ENCODE measurements around the gene SSR4.

The SSR4 gene

GRCh38 chrX:153777261-153778090 is 17.0 kb upstream of the SSR4 start:
- ChIA-PET POLR2A (no interaction called here), CTCF (interaction anchor here (0.5 to 0.6 kb wide), 2 partner anchors 168 to 361 kb away, joined by 3 read pairs; no protein-coding TSS in a partner anchor)
- no peak for DNase-seq (ENCODE audit: extremely low spot score)
- no peak for TF ChIP-seq FOXK2 (IDR thresholded peaks at IDR 0.05)
- TF ChIP-seq HDGF (IDR thresholded peaks at IDR 0.05; ENCODE audit: borderline replicate concordance), result no peak
- TF ChIP-seq L3MBTL2 (conservative IDR thresholded peaks at IDR 0.05), result no peak
- no peak for TF ChIP-seq TARDBP (IDR thresholded peaks at IDR 0.05)
- TF ChIP-seq CTBP1 (IDR thresholded peaks at IDR 0.05; ENCODE audit: borderline replicate concordance), result no peak
- TF ChIP-seq FOXM1 (IDR thresholded peaks at IDR 0.05; ENCODE audit: borderline replicate concordance), result no peak
- TF ChIP-seq ELF4 (IDR thresholded peaks at IDR 0.05), result no peak
- TF ChIP-seq BHLHE40 (IDR thresholded peaks at IDR 0.05; ENCODE audit: borderline replicate concordance), result no peak
- no peak for TF ChIP-seq LEF1 (IDR thresholded peaks at IDR 0.05; ENCODE audit: borderline replicate concordance)
- no peak for TF ChIP-seq ZNF384 (IDR thresholded peaks at IDR 0.05)
- no peak for TF ChIP-seq SP1 (IDR thresholded peaks at IDR 0.05)
- TF ChIP-seq PKNOX1 (IDR thresholded peaks at IDR 0.05), result no peak
- TF ChIP-seq NFRKB (IDR thresholded peaks at IDR 0.05), result no peak
- TF ChIP-seq SUZ12 (IDR thresholded peaks at IDR 0.05), result no peak
- TF ChIP-seq FOXA1 (IDR thresholded peaks at IDR 0.05), result no peak
- TF ChIP-seq ARNT (IDR thresholded peaks at IDR 0.05), result no peak

DNA sequence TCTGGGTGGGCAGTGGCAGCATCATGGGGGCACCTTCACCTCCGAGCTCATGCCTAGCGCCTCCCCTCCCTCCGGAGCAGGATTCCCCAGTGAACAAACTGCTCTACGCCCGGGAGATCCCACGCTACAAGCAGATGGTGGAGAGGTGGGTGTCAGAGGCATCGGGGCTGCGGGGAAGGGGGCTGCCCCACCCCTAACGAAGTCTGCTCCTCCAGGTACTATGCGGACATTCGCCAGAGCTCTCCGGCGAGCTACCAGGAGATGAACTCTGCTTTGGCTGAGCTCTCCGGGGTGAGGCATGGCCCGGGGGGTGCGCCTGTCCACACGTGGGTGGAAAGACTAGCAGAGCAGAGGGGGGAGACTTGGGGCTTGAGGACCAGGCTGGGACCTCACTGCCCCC is 16.3 kb upstream of the SSR4 start:
- TF ChIP-seq HDGF (IDR thresholded peaks at IDR 0.05; ENCODE audit: borderline replicate concordance), result no peak
- no peak for TF ChIP-seq FOXM1 (IDR thresholded peaks at IDR 0.05; ENCODE audit: borderline replicate concordance)
- no peak for TF ChIP-seq TARDBP (IDR thresholded peaks at IDR 0.05)
- TF ChIP-seq NFRKB (IDR thresholded peaks at IDR 0.05), result no peak
- TF ChIP-seq BHLHE40 (IDR thresholded peaks at IDR 0.05; ENCODE audit: borderline replicate concordance), result no peak
- TF ChIP-seq ZNF384 (IDR thresholded peaks at IDR 0.05), result no peak
- TF ChIP-seq SP1 (IDR thresholded peaks at IDR 0.05), result no peak
- TF ChIP-seq ELF4 (IDR thresholded peaks at IDR 0.05), result no peak
- TF ChIP-seq PKNOX1 (IDR thresholded peaks at IDR 0.05), result no peak
- TF ChIP-seq CTBP1 (IDR thresholded peaks at IDR 0.05; ENCODE audit: borderline replicate concordance), result no peak
- POLR2A ChIA-PET, result no interaction called here
- no peak for DNase-seq (ENCODE audit: extremely low spot score)
- CTCF ChIA-PET, result interaction anchor here (0.5 to 1.1 kb wide), 3 partner anchors 145 to 362 kb away, joined by 3 read pairs; no protein-coding TSS in a partner anchor

DNA sequence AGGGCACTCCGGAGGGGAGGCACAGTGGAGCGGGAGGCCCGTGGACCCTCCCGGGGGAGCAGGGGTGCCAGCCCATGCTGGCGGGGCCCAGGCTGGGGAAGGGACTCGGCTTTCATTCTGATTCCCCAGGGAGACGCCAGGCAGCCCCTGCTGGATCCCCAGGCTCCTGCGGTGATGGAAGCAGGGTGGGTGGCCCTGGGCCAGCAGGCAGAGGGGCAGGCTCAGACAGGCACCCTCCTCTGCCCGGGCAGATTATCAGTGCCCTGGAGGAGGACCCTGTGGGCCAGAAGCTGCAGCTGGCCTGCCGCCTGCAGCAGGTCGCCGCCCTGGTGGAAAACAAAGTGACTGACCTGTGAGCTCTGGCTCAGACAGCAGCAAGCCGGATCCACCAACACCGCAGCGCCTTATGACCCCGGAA is 15.8 kb upstream of the SSR4 start:
- TF ChIP-seq TARDBP (IDR thresholded peaks at IDR 0.05) (no peak), FOXM1 (IDR thresholded peaks at IDR 0.05; ENCODE audit: borderline replicate concordance) (no peak), BHLHE40 (IDR thresholded peaks at IDR 0.05; ENCODE audit: borderline replicate concordance) (no peak), SUZ12 (IDR thresholded peaks at IDR 0.05) (no peak), NFRKB (IDR thresholded peaks at IDR 0.05) (no peak), SP1 (IDR thresholded peaks at IDR 0.05) (no peak)
- ChIA-PET POLR2A (interaction anchor here (1.1 kb wide), 1 partner anchor 16 kb away, joined by 3 read pairs; the partner anchor contains the start of genes IDH3G and SSR4), CTCF (interaction anchor here (1.1 kb wide), 1 partner anchor 144 kb away, joined by 3 read pairs; no protein-coding TSS in a partner anchor)
- DNase-seq (ENCODE audit: extremely low spot score), result peak; percentile 54

DNA sequence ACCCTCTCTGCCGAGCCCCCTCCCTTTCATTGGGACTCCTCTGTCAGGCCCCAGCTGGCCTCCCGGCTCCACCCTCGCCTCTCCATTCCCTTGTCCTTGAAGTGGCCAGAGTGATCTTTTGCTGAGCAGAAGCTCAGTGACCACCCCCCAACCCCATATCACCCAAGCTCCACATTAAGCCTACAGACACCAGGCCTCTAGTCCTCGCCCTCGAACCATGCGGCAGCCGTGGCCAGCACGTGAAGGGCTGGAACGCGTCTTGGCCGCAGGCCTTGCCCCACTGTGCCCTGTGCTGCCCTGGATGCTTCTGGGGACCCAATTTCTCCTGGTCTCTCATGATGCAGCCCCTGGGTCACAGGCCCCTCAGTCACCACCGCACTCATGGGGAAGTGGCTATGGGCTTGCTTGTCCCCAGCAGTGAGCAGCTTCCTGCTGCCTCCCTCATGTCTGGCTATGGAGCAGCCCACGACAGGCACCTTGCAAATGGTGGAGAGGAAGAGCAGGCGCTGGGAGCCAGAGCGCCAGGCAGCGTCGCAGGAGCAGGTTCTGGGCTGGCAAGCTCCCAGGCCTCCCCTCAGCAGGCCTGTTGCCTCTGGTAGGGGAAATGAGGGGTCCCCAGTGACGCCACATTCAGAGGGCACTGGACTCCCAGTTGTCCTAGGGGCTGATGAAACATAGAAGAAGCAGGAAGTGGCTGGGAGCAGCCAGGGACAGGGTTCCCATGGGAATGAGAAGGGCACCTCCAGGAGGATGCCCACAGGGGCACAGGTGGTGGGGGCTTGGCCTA is 14.4 kb upstream of the SSR4 start:
- ChIA-PET POLR2A (interaction anchor here (1.0 to 1.1 kb wide), 2 partner anchors 14 kb away, joined by 3 read pairs; partner anchors contain the start of genes IDH3G and SSR4), CTCF (interaction anchor here (0.6 kb wide), 1 partner anchor 18 kb away, joined by 8 read pairs; no protein-coding TSS in a partner anchor)
- TF ChIP-seq HDGF (IDR thresholded peaks at IDR 0.05; ENCODE audit: borderline replicate concordance) (no peak), BHLHE40 (IDR thresholded peaks at IDR 0.05; ENCODE audit: borderline replicate concordance) (no peak), LEF1 (IDR thresholded peaks at IDR 0.05; ENCODE audit: borderline replicate concordance) (no peak)
- no peak for DNase-seq (ENCODE audit: extremely low spot score)

DNA sequence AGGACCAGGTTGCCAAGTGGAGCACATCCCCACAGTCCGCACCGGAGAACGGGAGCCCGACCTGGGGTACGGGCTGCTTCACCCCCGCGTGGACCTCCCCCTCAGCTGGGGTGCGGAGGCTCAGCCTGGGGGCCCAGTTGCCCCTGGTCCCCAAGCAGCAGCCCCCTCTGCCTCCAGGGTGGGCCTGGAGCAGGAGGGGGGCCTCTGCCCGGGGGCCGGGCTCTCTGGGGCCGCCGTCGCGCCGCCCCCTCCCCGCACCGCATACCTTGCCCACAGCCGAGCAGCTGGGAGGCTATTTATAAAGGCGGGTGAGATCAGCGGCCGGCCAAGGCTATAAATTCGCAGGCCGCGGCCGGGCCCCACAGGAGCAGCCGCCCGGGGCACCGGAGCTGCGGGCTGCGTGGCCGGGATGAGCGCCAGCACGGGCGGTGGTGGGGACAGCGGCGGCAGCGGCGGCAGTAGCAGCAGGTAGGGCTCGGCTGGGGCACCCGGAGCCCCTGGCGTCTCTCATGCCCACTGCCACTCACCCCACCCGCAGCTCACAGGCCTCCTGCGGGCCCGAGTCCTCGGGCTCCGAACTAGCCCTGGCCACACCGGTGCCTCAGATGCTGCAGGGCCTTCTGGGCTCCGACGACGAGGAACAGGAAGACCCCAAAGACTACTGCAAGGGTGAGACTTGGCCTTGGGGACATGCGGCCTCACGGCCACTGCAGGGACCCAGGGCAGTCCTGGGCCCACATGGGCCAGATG is 13.6 kb upstream of the SSR4 start, which contains the start of gene SRPK3:
SRPK3 (plus strand) TSS at position 364 of the 750 bp plus-strand sequence; CDS start at position 410, 46 bp downstream.
- POLR2A ChIA-PET, result interaction anchor here (1.0 kb wide), 1 partner anchor 13 kb away, joined by 3 read pairs; the partner anchor contains the start of genes IDH3G and SSR4
- DNase-seq (ENCODE audit: extremely low spot score), result no peak
- TF ChIP-seq ARNT (IDR thresholded peaks at IDR 0.05) (no peak), ZNF384 (IDR thresholded peaks at IDR 0.05) (no peak), L3MBTL2 (conservative IDR thresholded peaks at IDR 0.05) (no peak), CTBP1 (IDR thresholded peaks at IDR 0.05; ENCODE audit: borderline replicate concordance) (no peak), FOXA1 (IDR thresholded peaks at IDR 0.05) (no peak), TARDBP (IDR thresholded peaks at IDR 0.05) (no peak), SUZ12 (IDR thresholded peaks at IDR 0.05) (no peak), FOXM1 (IDR thresholded peaks at IDR 0.05; ENCODE audit: borderline replicate concordance) (no peak), ELF4 (IDR thresholded peaks at IDR 0.05) (no peak), HDGF (IDR thresholded peaks at IDR 0.05; ENCODE audit: borderline replicate concordance) (no peak)
- CTCF ChIA-PET, result no interaction called here
